HepG2 (cell line): ENCODE measurements around the gene COQ9. TPM values are rescaled to one million over a fixed set of nuclear protein-coding genes. Genes with fewer than 3 reads are reported as not detected.

Source experiments
- ATAC-seq: fragments of 200-7000 bp; cut with Tn5 transposase; 3 replicates; pipeline ENCODE4 v1.9.1; 2020; ENCODE audit warnings: mild to moderate bottlenecking, moderate library complexity
- BruUV-seq: library from RNA; stranded (reverse); fragments of 400-500 nt; replicated peaks from 2 replicates; lab custom pipeline; 2021; lab: Mats Ljungman, UMichigan
- CTCF ChIA-PET: fragments of 300-600 bp; formaldehyde crosslinking; extraction: SDS; loops from one replicate; lab custom pipeline; 2021; ENCODE audit warnings: low total read pairs, inconsistent platforms, low intra/inter-chr PET ratio; lab: Yijun Ruan, JAX
- POLR2A ChIA-PET: fragments of 350-600 bp; sonication (Branson Sonifier 250); formaldehyde crosslinking; loops from one replicate; lab custom pipeline; 2020; ENCODE audit warnings: antibody characterized with exemption, inconsistent platforms; lab: Yijun Ruan, JAX
- DNase-seq: peaks from one replicate; pipeline ENCODE4 v3.0.0-alpha.2; 2015; ENCODE audit warnings: low spot score
- FAIRE-seq: peaks from 3 replicates; lab custom pipeline; 2011; peaks lifted over from hg19 to GRCh38; lab: Jason Lieb, UNC
- H2AFZ ChIP-seq: one replicate; pipeline ENCODE4 v1.6.1; 2011; ENCODE audit warnings: low read length, inconsistent platforms
- H3K27ac ChIP-seq: fragments of 300-600 bp; 3 replicates; pipeline ENCODE4 v1.8.0; 2011; ENCODE audit warnings: mixed run types, mild to moderate bottlenecking, mixed read lengths, low read length, inconsistent platforms; ENCODE audit not compliant: insufficient read depth; ENCODE audit errors: extremely low read length
- H3K27me3 ChIP-seq, 2 experiments: fragments of 200-600 bp in 1 of 2; 2 replicates in 1 of 2; 3 replicates in 1 of 2; pipeline versions ENCODE4 v1.6.0 to v1.8.0; 2011; ENCODE audit warnings: low read length in 2 of 2, mild to moderate bottlenecking in 2 of 2, moderate library complexity in 2 of 2, inconsistent platforms in 1 of 2; ENCODE audit not compliant: insufficient read depth in 2 of 2, control insufficient read depth in 1 of 2
- H3K36me3 ChIP-seq, 2 experiments: fragments of 200-600 bp in 1 of 2; replicated peaks in 1 of 2; 2 replicates in 1 of 2; 3 replicates in 1 of 2; pipeline versions ENCODE4 v1.5.1 to v1.8.0; 2011; ENCODE audit warnings: low read length in 2 of 2, inconsistent platforms in 1 of 2; ENCODE audit not compliant: insufficient read depth in 2 of 2, control insufficient read depth in 1 of 2
- H3K4me1 ChIP-seq: 2 replicates; pipeline ENCODE4 v1.5.1; 2012; ENCODE audit warnings: low read length, inconsistent platforms; ENCODE audit not compliant: insufficient read depth
- H3K4me2 ChIP-seq: 2 replicates; pipeline ENCODE4 v1.6.0; 2011; ENCODE audit warnings: low read depth, low read length, inconsistent platforms
- H3K4me3 ChIP-seq, 3 experiments: fragments of 200-600 bp in 1 of 3; sonication (generic), shearing (Covaris generic) in 1 of 3; replicated peaks in 1 of 3; 2 replicates each; pipeline ENCODE4 v1.5.1; 2011 to 2016; ENCODE audit warnings: low read length in 3 of 3, inconsistent platforms in 2 of 3, low read depth in 2 of 3, mild to moderate bottlenecking in 2 of 3, control low read depth in 1 of 3, mixed read lengths in 1 of 3; ENCODE audit not compliant: insufficient read depth in 1 of 3
- H3K79me2 ChIP-seq: one replicate; pipeline ENCODE4 v1.6.1; 2011; ENCODE audit warnings: low read length, inconsistent platforms; ENCODE audit not compliant: insufficient read depth
- H3K9ac ChIP-seq: 2 replicates; pipeline ENCODE4 v1.6.0; 2011; ENCODE audit warnings: mild to moderate bottlenecking, low read depth, low read length, inconsistent platforms; ENCODE audit not compliant: insufficient read depth
- H3K9me3 ChIP-seq: 2 replicates; pipeline ENCODE4 v1.5.1; 2012; ENCODE audit warnings: mild to moderate bottlenecking, low read length
- H4K20me1 ChIP-seq: 2 replicates; pipeline ENCODE4 v1.6.0; 2011; ENCODE audit warnings: inconsistent platforms, mild to moderate bottlenecking, low read length, moderate library complexity; ENCODE audit not compliant: insufficient read depth
- BCL6 ChIP-seq: IDR thresholded peaks from 2 replicates; pipeline ENCODE4 v1.6.1; 2016; ENCODE audit warnings: missing genetic modification reagents, missing compliant biosample characterization
- EZH2 ChIP-seq: conservative IDR thresholded peaks from 2 replicates; pipeline ENCODE4 v1.6.1; 2012; ENCODE audit warnings: mild to moderate bottlenecking, low read depth, low read length, moderate library complexity
- HNRNPL ChIP-seq: fragments of 200-400 bp; formaldehyde crosslinking; IDR thresholded peaks from 2 replicates; pipeline ENCODE4 v1.6.1; 2017; ENCODE audit warnings: mild to moderate bottlenecking, low read depth, low read length
- IRF1 ChIP-seq: sonication (generic); formaldehyde crosslinking; IDR thresholded peaks from 2 replicates; pipeline ENCODE4 v1.4.0; 2020; ENCODE audit warnings: low read depth, mild to moderate bottlenecking, missing genetic modification reagents
- NR2F6 ChIP-seq, 2 experiments: IDR thresholded peaks; 2 replicates each; pipeline ENCODE4 v1.6.1; 2016; ENCODE audit warnings: antibody characterized with exemption in 1 of 2, mild to moderate bottlenecking in 1 of 2
- PAWR ChIP-seq: sonication (generic); formaldehyde crosslinking; IDR thresholded peaks from 2 replicates; pipeline ENCODE4 v1.4.0; 2020; ENCODE audit warnings: missing genetic modification reagents, mild to moderate bottlenecking, borderline replicate concordance
- SAP130 ChIP-seq: IDR thresholded peaks from 2 replicates; pipeline ENCODE4 v1.6.1; 2016; ENCODE audit warnings: low read depth
- SRY ChIP-seq: sonication (generic); formaldehyde crosslinking; IDR thresholded peaks from 2 replicates; pipeline ENCODE4 v1.8.0; 2022; ENCODE audit warnings: mild to moderate bottlenecking, missing genetic modification reagents
- U2AF2 ChIP-seq: fragments of 200-400 bp; formaldehyde crosslinking; IDR thresholded peaks from 2 replicates; pipeline ENCODE4 v1.6.1; 2017; ENCODE audit warnings: low read depth, mild to moderate bottlenecking, low read length
- ZFX ChIP-seq: sonication (generic); formaldehyde crosslinking; IDR thresholded peaks from 2 replicates; pipeline ENCODE4 v1.4.0; 2020; ENCODE audit warnings: mild to moderate bottlenecking, low read depth, missing genetic modification reagents, moderate library complexity
- ZKSCAN8 ChIP-seq: IDR thresholded peaks from 2 replicates; pipeline ENCODE4 v1.6.1; 2016; ENCODE audit warnings: borderline replicate concordance, missing genetic modification reagents, missing compliant biosample characterization
- ZNF556 ChIP-seq: sonication (generic); formaldehyde crosslinking; IDR thresholded peaks from 2 replicates; pipeline ENCODE4 v1.4.0; 2020; ENCODE audit warnings: mild to moderate bottlenecking, missing genetic modification reagents, borderline replicate concordance
- ZNF605 ChIP-seq: sonication (generic); formaldehyde crosslinking; IDR thresholded peaks from 2 replicates; pipeline ENCODE4 v1.8.0; 2022; ENCODE audit warnings: mild to moderate bottlenecking, missing genetic modification reagents
- ZSCAN22 ChIP-seq: sonication (generic); formaldehyde crosslinking; IDR thresholded peaks from 2 replicates; pipeline ENCODE4 v1.4.0; 2020; ENCODE audit warnings: mild to moderate bottlenecking, missing genetic modification reagents
- whole genome bisulfite sequencing: methylation state at CpG from one replicate; pipeline ENCODE4 v1.1.6; 2017; ENCODE audit warnings: low lambda C conversion rate; 5-methylcytosine and 5-hydroxymethylcytosine counted together
- in situ Hi-C: cut with HindIII; loops from 2 replicates; pipeline ENCODE4 v1.10.0; 2017; ENCODE audit warnings: low pct_unique_long_range_greater_than_20kb; ENCODE audit not compliant: extremely low pct_ligation_motif_present
- intact Hi-C: fragments of 100-400 bp; cut with micrococcal nuclease; formaldehyde crosslinking; loops from one replicate; pipeline ENCODE4 v1.10.0; 2022; ENCODE audit not compliant: unreplicated experiment
- polyA plus RNA-seq, 8 experiments: library from polyadenylated mRNA; depleted of rRNA in 3 of 8; stranded (reverse) in 7 of 8; unstranded in 1 of 8; fragments of >200 nt; fragmentation: Illumina TruSeq in 4 of 8; extraction: Trizol in 4 of 8; gene quantifications; 2 replicates each; pipeline versions ENCODE4 v1.2.1 to v1.2.3, GENCODE V29; 2011 to 2016; ENCODE audit warnings: low read depth in 4 of 8, missing spikeins in 1 of 8, mixed read lengths in 1 of 8; ENCODE audit not compliant: insufficient read depth in 1 of 8
- total RNA-seq, 5 experiments: library from RNA; depleted of rRNA; stranded (reverse); fragments of >200 nt; fragmentation: Illumina TruSeq; extraction: Trizol; gene quantifications; 2 replicates each; pipeline ENCODE4 v1.2.3, GENCODE V29; 2016; ENCODE audit warnings: low read depth in 1 of 5
- TF ChIP-seq, protein P1 (sequence below): sonication (generic); formaldehyde crosslinking; IDR thresholded peaks from 2 replicates; pipeline ENCODE4 v1.8.1; 2022; ENCODE audit warnings: mild to moderate bottlenecking, missing genetic modification reagents
- TF ChIP-seq, protein P2 (sequence below): sonication (generic); formaldehyde crosslinking; conservative IDR thresholded peaks from 2 replicates; pipeline ENCODE4 v1.8.1; 2023; ENCODE audit warnings: missing genetic modification reagents
- TF ChIP-seq, protein P3 (sequence below): sonication (generic); formaldehyde crosslinking; IDR thresholded peaks from 2 replicates; pipeline ENCODE4 v1.8.1; 2023; ENCODE audit warnings: mild to moderate bottlenecking, missing genetic modification reagents

COQ9 gene
- total and polyA plus RNA-seq, 2 of the 13 experiments (the other 11 are each of a cell fraction or from before 2014, with no cell fraction given), result 57.5 to 108 TPM

DNA sequence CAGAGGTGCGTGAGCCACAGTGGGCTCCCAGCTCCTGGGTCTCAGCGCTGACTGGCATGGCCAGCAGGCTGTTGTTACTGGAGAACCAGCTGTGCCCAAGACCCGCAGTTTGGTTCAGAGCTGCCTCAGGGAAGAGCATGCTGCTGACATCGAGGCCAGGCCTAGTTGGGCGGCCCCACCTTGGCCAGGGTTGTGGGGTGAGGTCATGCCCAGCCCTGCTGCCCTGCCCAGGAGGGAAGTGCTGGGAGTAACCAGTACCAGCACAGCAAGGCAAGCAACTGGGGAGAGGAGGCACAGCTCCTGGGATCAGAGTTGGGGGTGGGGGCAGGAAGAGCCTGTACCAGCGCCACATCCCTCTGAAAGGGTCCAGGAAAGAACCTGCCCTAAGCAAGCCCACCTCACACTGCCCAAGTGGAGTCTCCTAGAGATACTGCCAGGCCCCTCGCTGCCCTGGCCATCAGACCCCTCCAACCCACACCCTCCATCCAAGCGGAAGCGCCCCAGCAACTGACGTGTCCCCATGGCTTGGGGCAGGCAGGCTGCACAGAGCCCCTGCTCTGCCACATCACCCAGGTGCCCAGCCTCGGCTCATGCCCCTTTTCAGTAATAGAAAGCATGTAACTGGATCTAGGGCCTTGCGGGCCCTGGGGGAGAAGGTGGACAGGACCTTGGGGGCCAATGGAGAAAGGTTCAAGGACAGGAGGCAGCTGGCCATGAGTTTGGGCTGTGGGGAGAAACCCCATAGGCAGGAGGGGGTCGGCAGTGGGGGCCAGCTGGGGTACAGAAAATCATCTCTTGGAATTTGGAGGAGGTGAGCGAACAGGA is 38.0 kb downstream of the COQ9 start:
- no peaks in the 10 kb centered on the region for H3K9me3 ChIP-seq
- no peaks in the 10 kb centered on the region for H3K36me3 ChIP-seq
- H3K4me3 ChIP-seq, result peak overlapping the region; percentile 91 to 97 (median 96)
- CTCF ChIA-PET, result no interaction called here
- H4K20me1 ChIP-seq, result no peaks in the 10 kb centered on the region
- H3K27me3 ChIP-seq, result peaks cover 0 to 6% of the 10 kb centered on the region in 2 experiments; a peak in 1 of 5 replicates
- TSS peak; percentile 39 for BruUV-seq
- in situ Hi-C loops (no loop called here), intact Hi-C loops (no loop called here)
- peaks cover 75% of the 10 kb centered on the region for H3K4me1 ChIP-seq
- H2AFZ ChIP-seq, result no peak overlapping the region
- no peak for DNase-seq
- FAIRE-seq, result no peak
- H3K27ac ChIP-seq, result peak overlapping the region; percentile 56
- peaks cover 26% of the 10 kb centered on the region for H3K79me2 ChIP-seq
- peak overlapping the region; percentile 88 for H3K9ac ChIP-seq
- POLR2A ChIA-PET, result interaction anchor here (0.8 to 3.2 kb wide), 6 partner anchors 13 to 75 kb away, joined by 3 to 31 read pairs (median 8); partner anchors contain the start of genes CIAPIN1, COQ9 and POLR2C
- H3K4me2 ChIP-seq, result peak overlapping the region; percentile 94
- no peak for ATAC-seq
- 57% methylated on average over 13 of the region's 14 CpGs for WGBS
- TF ChIP-seq BCL6 (CRISPR knock-in tag) (0 out of 2 replicates have a peak, but pooled peaks have one; percentile 10), ZNF605 (CRISPR knock-in tag) (peak; percentile 81; the same call in 1 of the 2 replicates), HNRNPL (peak; percentile 85), NR2F6 (IDR thresholded peaks at IDR 0.05) (no peak), NR2F6 (CRISPR knock-in tag; IDR thresholded peaks at IDR 0.05) (no peak), ZNF556 (CRISPR knock-in tag) (no peak), PAWR (CRISPR knock-in tag) (no peak), ZSCAN22 (CRISPR knock-in tag) (no peak), EZH2 (no peak), ZFX (CRISPR knock-in tag) (peak; percentile 60), U2AF2 (no peak), ZKSCAN8 (CRISPR knock-in tag) (no peak), SAP130 (peak; percentile 33; the same call in 1 of the 2 replicates), SRY (CRISPR knock-in tag) (0 out of 2 replicates have a peak, but pooled peaks have one; percentile 24), IRF1 (CRISPR knock-in tag) (no peak)
- TF ChIP-seq, protein P1, sequence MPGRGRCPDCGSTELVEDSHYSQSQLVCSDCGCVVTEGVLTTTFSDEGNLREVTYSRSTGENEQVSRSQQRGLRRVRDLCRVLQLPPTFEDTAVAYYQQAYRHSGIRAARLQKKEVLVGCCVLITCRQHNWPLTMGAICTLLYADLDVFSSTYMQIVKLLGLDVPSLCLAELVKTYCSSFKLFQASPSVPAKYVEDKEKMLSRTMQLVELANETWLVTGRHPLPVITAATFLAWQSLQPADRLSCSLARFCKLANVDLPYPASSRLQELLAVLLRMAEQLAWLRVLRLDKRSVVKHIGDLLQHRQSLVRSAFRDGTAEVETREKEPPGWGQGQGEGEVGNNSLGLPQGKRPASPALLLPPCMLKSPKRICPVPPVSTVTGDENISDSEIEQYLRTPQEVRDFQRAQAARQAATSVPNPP (CRISPR knock-in tag), result no peak
- TF ChIP-seq, protein P2, sequence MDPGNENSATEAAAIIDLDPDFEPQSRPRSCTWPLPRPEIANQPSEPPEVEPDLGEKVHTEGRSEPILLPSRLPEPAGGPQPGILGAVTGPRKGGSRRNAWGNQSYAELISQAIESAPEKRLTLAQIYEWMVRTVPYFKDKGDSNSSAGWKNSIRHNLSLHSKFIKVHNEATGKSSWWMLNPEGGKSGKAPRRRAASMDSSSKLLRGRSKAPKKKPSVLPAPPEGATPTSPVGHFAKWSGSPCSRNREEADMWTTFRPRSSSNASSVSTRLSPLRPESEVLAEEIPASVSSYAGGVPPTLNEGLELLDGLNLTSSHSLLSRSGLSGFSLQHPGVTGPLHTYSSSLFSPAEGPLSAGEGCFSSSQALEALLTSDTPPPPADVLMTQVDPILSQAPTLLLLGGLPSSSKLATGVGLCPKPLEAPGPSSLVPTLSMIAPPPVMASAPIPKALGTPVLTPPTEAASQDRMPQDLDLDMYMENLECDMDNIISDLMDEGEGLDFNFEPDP (CRISPR knock-in tag), result no peak
- TF ChIP-seq, protein P3, sequence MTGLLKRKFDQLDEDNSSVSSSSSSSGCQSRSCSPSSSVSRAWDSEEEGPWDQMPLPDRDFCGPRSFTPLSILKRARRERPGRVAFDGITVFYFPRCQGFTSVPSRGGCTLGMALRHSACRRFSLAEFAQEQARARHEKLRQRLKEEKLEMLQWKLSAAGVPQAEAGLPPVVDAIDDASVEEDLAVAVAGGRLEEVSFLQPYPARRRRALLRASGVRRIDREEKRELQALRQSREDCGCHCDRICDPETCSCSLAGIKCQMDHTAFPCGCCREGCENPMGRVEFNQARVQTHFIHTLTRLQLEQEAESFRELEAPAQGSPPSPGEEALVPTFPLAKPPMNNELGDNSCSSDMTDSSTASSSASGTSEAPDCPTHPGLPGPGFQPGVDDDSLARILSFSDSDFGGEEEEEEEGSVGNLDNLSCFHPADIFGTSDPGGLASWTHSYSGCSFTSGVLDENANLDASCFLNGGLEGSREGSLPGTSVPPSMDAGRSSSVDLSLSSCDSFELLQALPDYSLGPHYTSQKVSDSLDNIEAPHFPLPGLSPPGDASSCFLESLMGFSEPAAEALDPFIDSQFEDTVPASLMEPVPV (CRISPR knock-in tag), result 0 out of 2 replicates have a peak, but pooled peaks have one; percentile 7
